ENCODE results near the gene HDAC7.

Gene HDAC7

DNA sequence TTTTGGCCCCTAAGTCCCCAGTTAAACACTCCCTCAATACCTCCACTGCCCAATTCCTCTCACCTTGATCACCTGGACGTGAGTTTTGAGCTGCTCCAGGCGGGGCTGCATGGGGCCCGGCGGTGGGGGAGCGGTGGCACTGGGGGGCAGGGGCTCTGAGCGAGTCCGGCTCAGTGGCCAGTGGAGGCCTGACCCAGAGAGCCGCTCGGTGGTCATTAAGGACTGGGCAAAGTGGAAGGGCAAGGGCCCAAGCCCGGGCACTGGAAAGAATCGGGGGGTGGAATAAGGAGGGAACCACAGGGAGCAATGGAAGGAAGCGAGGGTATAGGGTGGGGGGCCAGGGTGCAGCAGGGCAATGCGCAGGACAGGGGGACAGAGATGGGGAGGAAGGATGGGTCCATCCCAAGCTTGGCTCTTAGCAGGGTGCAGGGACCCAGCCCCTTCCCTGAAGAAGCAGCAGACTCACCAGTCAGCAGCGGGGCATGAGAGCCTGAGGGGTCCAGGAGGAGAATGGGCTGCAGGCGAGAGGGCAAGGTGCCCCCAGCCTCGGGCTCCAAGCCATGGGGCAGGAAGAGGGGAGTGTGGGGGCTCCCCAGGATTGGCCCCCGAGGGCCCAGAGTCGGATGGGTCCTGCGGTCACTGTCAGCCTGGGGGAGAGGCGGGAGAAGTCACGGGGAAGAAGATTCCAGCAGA is 24.4 kb downstream of the HDAC7 start:
- DNase-seq (ENCODE audit: low read depth in 2 of 2) = no peak
- H3K4me3 ChIP-seq (replicated peaks in 1 of 2; ENCODE audit: low read depth in 2 of 2, low read length in 2 of 2) = no peak overlapping the region
- TF ChIP-seq, protein P1, sequence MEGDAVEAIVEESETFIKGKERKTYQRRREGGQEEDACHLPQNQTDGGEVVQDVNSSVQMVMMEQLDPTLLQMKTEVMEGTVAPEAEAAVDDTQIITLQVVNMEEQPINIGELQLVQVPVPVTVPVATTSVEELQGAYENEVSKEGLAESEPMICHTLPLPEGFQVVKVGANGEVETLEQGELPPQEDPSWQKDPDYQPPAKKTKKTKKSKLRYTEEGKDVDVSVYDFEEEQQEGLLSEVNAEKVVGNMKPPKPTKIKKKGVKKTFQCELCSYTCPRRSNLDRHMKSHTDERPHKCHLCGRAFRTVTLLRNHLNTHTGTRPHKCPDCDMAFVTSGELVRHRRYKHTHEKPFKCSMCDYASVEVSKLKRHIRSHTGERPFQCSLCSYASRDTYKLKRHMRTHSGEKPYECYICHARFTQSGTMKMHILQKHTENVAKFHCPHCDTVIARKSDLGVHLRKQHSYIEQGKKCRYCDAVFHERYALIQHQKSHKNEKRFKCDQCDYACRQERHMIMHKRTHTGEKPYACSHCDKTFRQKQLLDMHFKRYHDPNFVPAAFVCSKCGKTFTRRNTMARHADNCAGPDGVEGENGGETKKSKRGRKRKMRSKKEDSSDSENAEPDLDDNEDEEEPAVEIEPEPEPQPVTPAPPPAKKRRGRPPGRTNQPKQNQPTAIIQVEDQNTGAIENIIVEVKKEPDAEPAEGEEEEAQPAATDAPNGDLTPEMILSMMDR (IDR thresholded peaks at IDR 0.05; ENCODE audit: low read depth, low read length) = no peak

DNA sequence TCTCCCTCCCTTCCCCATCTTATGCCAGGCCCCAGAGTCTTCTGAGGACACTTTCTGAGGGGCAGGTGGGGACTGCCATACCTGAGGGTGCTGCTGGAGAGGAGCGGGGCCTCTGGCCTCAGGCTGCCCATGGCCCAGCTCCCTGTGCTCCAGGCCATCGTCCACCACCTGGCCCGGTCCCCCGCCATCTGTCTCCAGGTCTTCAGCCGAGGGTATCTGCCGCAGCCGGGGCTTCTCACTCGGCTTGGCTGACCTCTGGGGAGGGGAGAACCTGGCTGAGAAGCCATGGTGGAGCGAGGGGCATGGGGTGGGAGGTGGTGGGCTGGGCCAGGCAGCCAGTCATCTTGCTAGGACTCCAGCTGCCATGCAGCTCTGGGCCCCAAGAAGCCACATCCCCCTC is 25.0 kb downstream of the HDAC7 start:
- TF ChIP-seq, protein P1 (IDR thresholded peaks at IDR 0.05; ENCODE audit: low read depth, low read length) = no peak
- H3K4me3 ChIP-seq (replicated peaks in 1 of 2; ENCODE audit: low read depth in 2 of 2, low read length in 2 of 2) = no peak overlapping the region
- no peak for DNase-seq (ENCODE audit: low read depth in 2 of 2)

DNA sequence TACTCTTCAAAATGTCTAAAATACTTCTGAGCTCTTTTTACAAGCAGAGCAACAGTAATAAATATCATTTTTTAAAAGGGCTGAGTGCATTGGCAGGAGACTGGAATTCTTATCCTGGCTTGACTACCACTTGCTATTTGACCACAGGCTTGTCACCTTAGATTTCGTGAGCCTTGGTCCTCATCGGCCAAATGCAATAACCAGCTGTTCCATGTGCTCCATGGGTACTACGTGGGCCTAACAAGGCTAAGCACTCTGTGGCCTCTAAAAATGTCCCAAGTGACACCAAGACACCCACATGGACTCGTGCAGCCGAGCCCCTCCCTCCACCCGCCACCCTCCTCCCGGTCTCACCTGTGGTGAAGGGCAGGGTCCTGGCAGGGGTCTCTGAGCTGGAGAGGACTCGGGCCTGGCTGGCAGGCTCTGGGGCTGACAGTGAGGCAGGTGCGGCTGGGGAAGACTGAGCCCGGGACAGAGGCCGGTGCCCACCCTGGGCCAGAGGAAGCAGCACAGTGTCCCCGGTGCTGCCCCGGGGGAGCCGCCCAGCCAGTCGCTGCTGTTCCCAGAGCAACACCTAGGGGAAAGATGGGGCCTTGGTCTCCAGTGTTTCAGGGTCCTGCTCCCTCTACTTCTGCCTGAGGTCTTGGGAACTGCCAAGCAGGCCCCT is 26.6 kb downstream of the HDAC7 start:
- TF ChIP-seq, protein P1 (IDR thresholded peaks at IDR 0.05; ENCODE audit: low read depth, low read length) = no peak
- no peak overlapping the region for H3K4me3 ChIP-seq (replicated peaks in 1 of 2; ENCODE audit: low read depth in 2 of 2, low read length in 2 of 2)
- no peak for DNase-seq (ENCODE audit: low read depth in 2 of 2)

DNA sequence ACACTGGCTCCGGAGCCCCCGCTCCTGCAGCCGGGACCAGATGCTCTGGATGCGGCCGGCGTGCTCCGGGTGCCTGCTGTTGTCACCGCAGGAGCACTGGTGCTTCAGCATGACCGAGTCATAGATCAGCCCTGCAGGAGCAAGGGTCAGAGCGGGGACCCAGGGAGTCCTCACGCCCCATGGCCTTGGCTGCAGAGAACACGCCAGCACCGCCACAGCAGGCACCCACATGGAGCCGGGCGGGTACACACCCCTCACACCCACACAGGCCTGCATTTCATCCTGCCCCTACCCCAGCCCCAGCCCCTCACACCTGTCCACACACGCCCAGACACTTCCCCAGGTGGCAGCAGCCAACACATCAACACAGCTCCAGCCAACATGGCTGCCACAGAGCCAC is 27.8 kb downstream of the HDAC7 start:
- TF ChIP-seq, protein P1 (IDR thresholded peaks at IDR 0.05; ENCODE audit: low read depth, low read length) = no peak
- no peak overlapping the region for H3K4me3 ChIP-seq (replicated peaks in 1 of 2; ENCODE audit: low read depth in 2 of 2, low read length in 2 of 2)
- no peak for DNase-seq (ENCODE audit: low read depth in 2 of 2)

DNA sequence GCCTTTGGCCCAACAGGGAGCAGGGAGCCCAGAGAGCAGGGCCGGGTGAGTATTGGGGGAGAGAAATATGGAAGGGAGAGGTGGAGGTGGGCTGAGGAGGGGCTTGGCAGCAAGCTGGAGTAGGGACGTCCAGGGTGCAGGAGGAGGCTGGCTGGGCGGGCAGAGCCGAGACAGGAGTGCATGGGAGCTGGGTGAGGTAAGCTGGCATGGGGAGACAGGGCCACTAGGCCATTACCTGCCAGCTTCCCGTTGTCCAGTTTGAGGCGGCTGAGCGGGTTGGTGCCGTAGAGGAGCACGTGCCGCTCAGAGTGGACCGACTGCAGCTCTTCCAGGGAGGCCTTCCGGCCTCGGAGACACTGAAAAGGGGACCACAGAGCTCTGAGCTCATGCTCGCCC is 28.4 kb downstream of the HDAC7 start:
- TF ChIP-seq, protein P1 (IDR thresholded peaks at IDR 0.05; ENCODE audit: low read depth, low read length) = no peak
- DNase-seq (ENCODE audit: low read depth in 2 of 2) = no peak
- no peak overlapping the region for H3K4me3 ChIP-seq (replicated peaks in 1 of 2; ENCODE audit: low read depth in 2 of 2, low read length in 2 of 2)

DNA sequence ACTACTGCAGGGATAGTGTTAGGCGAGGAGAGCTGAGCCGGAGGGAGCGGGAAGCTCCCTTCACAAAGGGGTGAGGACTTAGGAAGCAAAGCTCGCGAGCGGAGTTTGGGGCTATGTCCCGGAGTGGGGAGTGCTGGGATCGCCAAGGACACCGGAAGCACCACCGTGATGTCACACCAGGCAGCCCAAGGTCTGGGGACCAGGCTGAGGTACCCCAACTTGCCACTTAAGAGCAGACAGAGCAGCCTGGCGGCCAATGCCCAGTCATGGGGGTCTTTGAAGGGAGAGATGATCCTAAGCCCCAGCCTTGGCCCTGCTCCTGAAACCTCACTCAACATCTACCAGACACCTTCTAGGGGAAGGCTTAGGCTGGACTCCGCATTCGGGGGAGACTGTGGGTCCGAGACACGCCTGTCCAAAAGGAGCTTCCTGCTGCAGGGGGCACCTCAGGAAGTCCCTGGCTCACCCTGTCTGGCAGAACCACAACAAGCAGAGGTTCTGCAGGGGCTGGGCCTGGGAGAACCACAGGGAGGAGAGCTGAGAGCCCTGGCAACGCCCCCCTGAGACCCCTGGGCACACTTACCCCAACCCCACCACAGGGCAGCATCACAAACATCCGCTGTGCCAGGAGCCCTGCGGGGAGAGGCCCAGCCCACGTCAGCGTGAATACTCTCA is 28.9 kb downstream of the HDAC7 start:
- TF ChIP-seq, protein P1 (IDR thresholded peaks at IDR 0.05; ENCODE audit: low read depth, low read length) = no peak
- DNase-seq (ENCODE audit: low read depth in 2 of 2) = no peak
- H3K4me3 ChIP-seq (replicated peaks in 1 of 2; ENCODE audit: low read depth in 2 of 2, low read length in 2 of 2) = no peak overlapping the region

Data from cardiac fibroblast (primary cell).